OCI-LY7 (cell line): ENCODE results near the gene GNB2. TPM values are rescaled to one million over a fixed set of nuclear protein-coding genes. Genes with fewer than 3 reads are reported as not detected.
"Not testable (repeated sequence)": the region's sequence is repeated elsewhere in the genome, so short reads cannot be mapped to it uniquely, and the experiment has no call there.

Experiments
- BruUV-seq: library from RNA; stranded (reverse); fragments of 400-500 nt; replicated peaks from 2 replicates; lab custom pipeline; 2021; lab: Mats Ljungman, UMichigan
- CTCF ChIA-PET: fragments of 300-600 bp; sonication (Branson Sonifier 250); formaldehyde crosslinking; loops from one replicate; lab custom pipeline; 2022; ENCODE audit warnings: antibody characterized with exemption; ENCODE audit not compliant: unreplicated experiment; lab: Charles Lee
- POLR2A ChIA-PET: fragments of 300-600 bp; sonication (Branson Sonifier 250); formaldehyde crosslinking; loops from one replicate; lab custom pipeline; 2022; ENCODE audit warnings: antibody characterized with exemption; lab: Charles Lee
- DNase-seq: peaks from one replicate; pipeline ENCODE4 v3.0.0-alpha.2; 2015; ENCODE audit warnings: low spot score
- H2AFZ ChIP-seq: fragments of 200-600 bp; sonication (generic), shearing (Covaris generic); 2 replicates; pipeline ENCODE4 v1.6.1; 2014; ENCODE audit warnings: mild to moderate bottlenecking, antibody characterized with exemption, low read length, moderate library complexity
- H3K27ac ChIP-seq: fragments of 200-600 bp; sonication (generic); 2 replicates; pipeline ENCODE4 v1.5.1; 2014; ENCODE audit warnings: mixed run types, low read depth, mild to moderate bottlenecking, moderate library complexity, low read length, inconsistent platforms; ENCODE audit not compliant: poor library complexity, severe bottlenecking
- H3K36me3 ChIP-seq: fragments of 200-600 bp; sonication (generic); 2 replicates; pipeline ENCODE4 v1.6.1; 2014; ENCODE audit warnings: mild to moderate bottlenecking, antibody characterized with exemption, low read length, moderate library complexity, mixed read lengths; ENCODE audit not compliant: insufficient read depth
- H3K4me1 ChIP-seq: fragments of 200-600 bp; sonication (generic); 2 replicates; pipeline ENCODE4 v1.5.1; 2014; ENCODE audit warnings: mild to moderate bottlenecking, low read length; ENCODE audit not compliant: insufficient read depth, poor library complexity, severe bottlenecking
- H3K4me2 ChIP-seq: fragments of 200-600 bp; sonication (generic); 2 replicates; pipeline ENCODE4 v1.6.1; 2014; ENCODE audit warnings: mild to moderate bottlenecking, low read length
- H3K4me3 ChIP-seq: fragments of 200-600 bp; sonication (generic); 2 replicates; pipeline ENCODE4 v1.5.1; 2014; ENCODE audit warnings: mild to moderate bottlenecking, low read depth, low read length; ENCODE audit not compliant: poor library complexity, severe bottlenecking
- H3K79me2 ChIP-seq: fragments of 200-600 bp; sonication (generic); 2 replicates; pipeline ENCODE4 v1.6.1; 2016; ENCODE audit warnings: low read depth, mild to moderate bottlenecking, low read length, moderate library complexity, mixed read lengths; ENCODE audit not compliant: insufficient read depth
- H3K9me2 ChIP-seq: fragments of 200-600 bp; sonication (generic); 2 replicates; pipeline ENCODE4 v1.6.1; 2016; ENCODE audit warnings: mild to moderate bottlenecking, low read length, mixed read lengths; ENCODE audit not compliant: insufficient read depth
- H3K9me3 ChIP-seq: fragments of 200-600 bp; sonication (generic); 2 replicates; pipeline ENCODE4 v1.6.1; 2014; ENCODE audit warnings: mild to moderate bottlenecking, mixed run types, low read length, mixed read lengths
- H4K20me1 ChIP-seq: fragments of 200-600 bp; sonication (generic); 2 replicates; pipeline ENCODE4 v1.6.1; 2014; ENCODE audit warnings: mild to moderate bottlenecking, antibody characterized with exemption, low read length, moderate library complexity, mixed read lengths; ENCODE audit not compliant: insufficient read depth
- EZH2phosphoT487 ChIP-seq: fragments of 200-600 bp; sonication (generic); IDR thresholded peaks from 2 replicates; pipeline ENCODE4 v1.6.1; 2018; ENCODE audit warnings: low read depth, borderline replicate concordance, mild to moderate bottlenecking, mixed run types, antibody characterized with exemption, low read length, moderate library complexity, mixed read lengths
- intact Hi-C: fragments of 100-400 bp; cut with micrococcal nuclease; formaldehyde crosslinking; loops from one replicate; pipeline ENCODE4 v1.10.0; 2022; ENCODE audit not compliant: unreplicated experiment
- total RNA-seq, 2 experiments: library from RNA; depleted of rRNA in 1 of 2; stranded (reverse); fragments of >200 nt in 1 of 2; shearing (Covaris generic) in 1 of 2; gene quantifications; 2 replicates each; pipeline ENCODE4 v1.2.3, GENCODE V29; 2014 to 2022
- TF ChIP-seq, protein P1 (sequence below): fragments of 200-600 bp; sonication (generic); conservative IDR thresholded peaks from 2 replicates; pipeline ENCODE4 v1.5.1; 2014; ENCODE audit warnings: mild to moderate bottlenecking, antibody characterized with exemption, low read length, moderate library complexity, mixed read lengths

GNB2 gene
- total RNA-seq, 2 experiments from 2014 or later, result 80.4 to 174 TPM

DNA sequence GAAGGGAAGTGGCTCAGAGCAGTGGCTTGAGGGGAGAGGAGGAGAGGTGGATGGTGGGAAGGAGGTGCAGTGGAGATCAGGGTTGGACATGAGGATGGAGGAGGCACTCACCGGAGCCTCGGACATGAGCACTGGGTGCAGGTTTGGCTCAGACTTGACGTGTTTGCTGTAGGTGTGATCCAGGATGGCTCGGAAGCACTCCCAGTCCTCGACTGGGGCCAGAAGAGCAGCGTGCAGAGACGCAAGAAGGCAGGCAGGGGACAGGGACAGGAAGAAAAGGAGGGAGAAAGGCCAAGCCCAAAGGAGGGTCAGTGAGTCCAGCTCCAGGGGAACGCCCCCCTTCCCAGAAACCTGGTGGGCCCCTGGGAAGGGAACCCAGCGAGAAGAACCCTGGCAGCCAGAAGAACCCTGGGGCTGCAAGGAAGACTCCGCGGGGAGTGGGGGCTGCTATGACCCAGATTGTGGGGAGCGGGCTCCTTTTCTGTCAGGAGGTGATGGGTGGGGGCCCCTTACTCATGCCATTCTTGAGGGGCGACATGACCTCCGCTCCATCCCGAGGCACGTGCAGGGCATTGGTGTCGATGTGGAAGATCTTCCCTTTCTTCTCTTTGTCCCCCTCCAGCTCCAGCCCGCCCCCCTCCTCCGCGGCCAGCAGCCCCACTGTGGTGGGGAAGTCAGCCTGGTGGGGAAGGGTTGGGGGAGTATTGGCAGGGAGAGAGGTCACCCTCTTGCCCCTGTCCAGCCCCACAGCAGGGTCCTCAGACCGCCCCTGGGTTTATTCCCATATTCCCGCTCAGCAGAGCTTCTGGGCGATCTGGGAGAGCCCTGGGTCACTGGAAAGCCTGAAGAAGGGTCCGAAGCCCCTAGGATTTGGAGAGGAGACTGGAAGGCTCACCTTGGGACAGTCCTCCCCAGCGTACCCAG lies 18.4 kb upstream of the GNB2 start:
- no TSS peak for BruUV-seq
- POLR2A ChIA-PET, result no interaction called here
- TF ChIP-seq, protein P1, sequence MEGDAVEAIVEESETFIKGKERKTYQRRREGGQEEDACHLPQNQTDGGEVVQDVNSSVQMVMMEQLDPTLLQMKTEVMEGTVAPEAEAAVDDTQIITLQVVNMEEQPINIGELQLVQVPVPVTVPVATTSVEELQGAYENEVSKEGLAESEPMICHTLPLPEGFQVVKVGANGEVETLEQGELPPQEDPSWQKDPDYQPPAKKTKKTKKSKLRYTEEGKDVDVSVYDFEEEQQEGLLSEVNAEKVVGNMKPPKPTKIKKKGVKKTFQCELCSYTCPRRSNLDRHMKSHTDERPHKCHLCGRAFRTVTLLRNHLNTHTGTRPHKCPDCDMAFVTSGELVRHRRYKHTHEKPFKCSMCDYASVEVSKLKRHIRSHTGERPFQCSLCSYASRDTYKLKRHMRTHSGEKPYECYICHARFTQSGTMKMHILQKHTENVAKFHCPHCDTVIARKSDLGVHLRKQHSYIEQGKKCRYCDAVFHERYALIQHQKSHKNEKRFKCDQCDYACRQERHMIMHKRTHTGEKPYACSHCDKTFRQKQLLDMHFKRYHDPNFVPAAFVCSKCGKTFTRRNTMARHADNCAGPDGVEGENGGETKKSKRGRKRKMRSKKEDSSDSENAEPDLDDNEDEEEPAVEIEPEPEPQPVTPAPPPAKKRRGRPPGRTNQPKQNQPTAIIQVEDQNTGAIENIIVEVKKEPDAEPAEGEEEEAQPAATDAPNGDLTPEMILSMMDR, result no peak
- no peak for TF ChIP-seq EZH2phosphoT487
- no peak overlapping the region for H3K4me2 ChIP-seq
- no peak overlapping the region for H3K4me3 ChIP-seq
- no peaks in the 10 kb centered on the region for H3K36me3 ChIP-seq
- intact Hi-C loops, result no loop called here
- H3K4me1 ChIP-seq, result no peaks in the 10 kb centered on the region
- H3K27ac ChIP-seq, result no peak overlapping the region
- no peak overlapping the region for H2AFZ ChIP-seq
- no peaks in the 10 kb centered on the region for H3K79me2 ChIP-seq
- no peaks in the 10 kb centered on the region for H3K9me2 ChIP-seq
- H4K20me1 ChIP-seq, result no peaks in the 10 kb centered on the region
- no peak for DNase-seq
- no peaks in the 10 kb centered on the region for H3K9me3 ChIP-seq
- CTCF ChIA-PET, result no interaction called here

DNA sequence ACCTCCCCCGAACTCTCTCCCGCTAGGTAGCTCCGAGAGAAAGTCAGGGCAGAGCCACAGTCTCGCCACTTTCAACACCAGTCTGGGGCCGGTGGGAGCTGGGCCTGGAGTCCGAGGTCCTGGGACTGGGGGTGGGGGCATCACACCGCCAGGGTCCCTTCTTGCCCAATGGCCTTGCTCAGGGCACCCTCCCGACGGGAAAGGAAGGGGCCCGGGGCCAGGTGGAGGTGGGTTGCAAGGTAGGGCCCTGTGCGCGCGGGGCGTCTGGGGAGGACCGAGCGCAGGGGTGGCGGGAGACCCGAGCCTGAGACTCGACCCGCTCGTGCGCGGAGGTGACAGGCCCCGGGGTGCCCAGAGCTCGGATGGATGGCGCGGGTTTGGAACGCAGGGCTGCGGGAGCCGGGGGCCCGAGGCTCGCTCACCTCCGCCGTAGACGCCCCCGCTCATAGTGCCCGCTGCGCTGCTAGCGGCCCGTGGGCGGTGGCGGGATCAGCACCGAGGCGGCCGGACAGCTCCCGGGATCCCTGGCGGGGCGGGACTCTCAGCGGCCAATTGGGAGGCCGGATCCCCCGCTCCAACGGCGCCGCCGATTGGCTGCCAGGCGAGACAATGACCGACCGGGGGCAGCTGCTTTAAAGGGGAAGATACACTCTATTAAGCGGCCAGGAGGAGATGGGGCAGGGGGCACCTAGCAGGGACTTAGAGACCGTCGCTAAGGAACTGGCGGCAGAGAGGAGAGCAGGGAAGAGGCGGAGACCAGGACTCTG lies 17.4 kb upstream of the GNB2 start, which contains the start of gene ACTL6B:
Gene ACTL6B (minus strand): TSS at position 541 of the 767 bp plus-strand sequence. CDS start 94 bp downstream, at position 447.
- Histone ChIP-seq H3K79me2 (no peaks in the 10 kb centered on the region), H4K20me1 (no peaks in the 10 kb centered on the region), H3K4me3 (no peak within 1 kb of the TSS), H3K9me2 (no peaks in the 10 kb centered on the region), H2AFZ (no peak within 1 kb of the TSS), H3K9me3 (no peaks in the 10 kb centered on the region), H3K27ac (no peak within 1 kb of the TSS), H3K4me1 (no peaks in the 10 kb centered on the region), H3K36me3 (no peaks in the 10 kb centered on the region), H3K4me2 (no peak within 1 kb of the TSS)
- CTCF ChIA-PET, result no interaction called here
- no TSS peak for BruUV-seq
- intact Hi-C loops, result no loop called here
- no peak for DNase-seq
- POLR2A ChIA-PET, result no interaction called here
- TF ChIP-seq, protein P1, result no peak
- no peak for TF ChIP-seq EZH2phosphoT487

GRCh38 chr7:100662194-100662776 lies 11.3 kb upstream of the GNB2 start:
- DNase-seq, H3K4me3 ChIP-seq, POLR2A ChIA-PET, H3K4me2 ChIP-seq, intact Hi-C loops, H3K9me2 ChIP-seq, H3K36me3 ChIP-seq, BruUV-seq, H3K9me3 ChIP-seq, H2AFZ ChIP-seq, H3K27ac ChIP-seq, CTCF ChIA-PET, H3K79me2 ChIP-seq, H4K20me1 ChIP-seq, H3K4me1 ChIP-seq: not testable (repeated sequence)
